Mesodermal cell (in vitro differentiated cells): Measurements from ENCODE around the gene SCYGR6. TPM values are rescaled to one million over a fixed set of nuclear protein-coding genes. Genes with fewer than 3 reads are reported as not detected.
A peak's percentile ranks its signal among the peaks of the same experiment; 100 is the strongest.
"Not testable (repeated sequence)": the region's sequence is repeated elsewhere in the genome, so short reads cannot be mapped to it uniquely, and the experiment has no call there.

ENCODE experiments used
- H3K27ac ChIP-seq: 2 replicates; pipeline ENCODE4 v1.7.0; 2013; ENCODE audit warnings: mild to moderate bottlenecking, low read depth, low read length, moderate library complexity; ENCODE audit not compliant: severe bottlenecking
- H3K36me3 ChIP-seq: 2 replicates; pipeline ENCODE4 v1.7.1; 2013; ENCODE audit warnings: mild to moderate bottlenecking, low read length, moderate library complexity; ENCODE audit not compliant: control insufficient read depth, insufficient read depth
- H3K4me1 ChIP-seq: one replicate; pipeline ENCODE4 v1.7.1; 2013; ENCODE audit warnings: mild to moderate bottlenecking, low read length; ENCODE audit not compliant: insufficient read depth, control insufficient read depth, poor library complexity, severe bottlenecking
- H3K4me3 ChIP-seq: 2 replicates; pipeline ENCODE4 v1.7.0; 2013; ENCODE audit warnings: low read length, control low read depth, mild to moderate bottlenecking; ENCODE audit not compliant: insufficient read depth, poor library complexity, severe bottlenecking; ENCODE audit errors: extremely low read depth
- H3K9me3 ChIP-seq: 2 replicates; pipeline ENCODE4 v1.7.1; 2013; ENCODE audit warnings: mild to moderate bottlenecking, low read length, moderate library complexity; ENCODE audit not compliant: control insufficient read depth
- WGBS, 2 experiments: methylation state at CpG; one replicate each; pipeline ENCODE4 v1.1.5; 2013; ENCODE audit warnings: missing lambda C conversion rate in 2 of 2; ENCODE audit not compliant: insufficient coverage in 2 of 2; 5-methylcytosine and 5-hydroxymethylcytosine counted together
- polyA plus RNA-seq, 2 experiments: library from polyadenylated mRNA; stranded (reverse); fragments of 50-300 nt; gene quantifications; one replicate each; pipeline ENCODE4 v1.2.3, GENCODE V29; 2013

SCYGR6 gene, protein sequence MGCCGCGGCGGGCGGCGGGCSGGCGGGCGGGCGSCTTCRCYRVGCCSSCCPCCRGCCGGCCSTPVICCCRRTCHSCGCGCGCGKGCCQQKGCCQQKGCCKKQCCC
- polyA plus RNA-seq (2013, experiment 1 of 2) = not detected
- not detected for polyA plus RNA-seq (2013, experiment 2 of 2)

- Histone ChIP-seq H3K36me3 (no peaks in the 10 kb centered on the region), H3K4me3 (no peak within 1 kb of the TSS), H3K27ac (no peak within 1 kb of the TSS), H3K4me1 (no peaks in the 10 kb centered on the region), H3K9me3 (no peaks in the 10 kb centered on the region)
- 84 to 94% methylated on average over 3 to 6 of the region's 15 CpGs for WGBS, 2 experiments
Measured at GRCh38 chr2:227724394-227725039, at the start of gene SCYGR6. TSS of gene SCYGR6 (minus strand) at chr2:227724757. CDS start at chr2:227724757, 0 bp downstream.

GRCh38 chr2:227774011-227774624, 49.6 kb upstream of the SCYGR6 start:
- Histone ChIP-seq H3K4me3 (no peak overlapping the region), H3K27ac (no peak overlapping the region), H3K9me3 (no peaks in the 10 kb centered on the region), H3K4me1 (no peaks in the 10 kb centered on the region), H3K36me3 (no peaks in the 10 kb centered on the region)
- 97 to 98% methylated on average over 6 of the region's 15 CpGs for WGBS, 2 experiments

GRCh38 chr2:227772932-227773331, 48.4 kb upstream of the SCYGR6 start:
- Histone ChIP-seq H3K4me1 (no peaks in the 10 kb centered on the region), H3K9me3 (no peaks in the 10 kb centered on the region), H3K27ac (no peak overlapping the region), H3K4me3 (no peak overlapping the region), H3K36me3 (no peaks in the 10 kb centered on the region)
- no CpG with 5 or more reads among the region's 2 CpGs for WGBS, 2 experiments

GRCh38 chr2:227772197-227772661, 47.7 kb upstream of the SCYGR6 start:
- Histone ChIP-seq H3K27ac (no peak overlapping the region), H3K9me3 (no peaks in the 10 kb centered on the region), H3K4me1 (no peaks in the 10 kb centered on the region), H3K36me3 (no peaks in the 10 kb centered on the region), H3K4me3 (no peak overlapping the region)
- WGBS, 2 experiments = 70 to 77% methylated on average over 2 to 3 of the region's 5 CpGs

DNA sequence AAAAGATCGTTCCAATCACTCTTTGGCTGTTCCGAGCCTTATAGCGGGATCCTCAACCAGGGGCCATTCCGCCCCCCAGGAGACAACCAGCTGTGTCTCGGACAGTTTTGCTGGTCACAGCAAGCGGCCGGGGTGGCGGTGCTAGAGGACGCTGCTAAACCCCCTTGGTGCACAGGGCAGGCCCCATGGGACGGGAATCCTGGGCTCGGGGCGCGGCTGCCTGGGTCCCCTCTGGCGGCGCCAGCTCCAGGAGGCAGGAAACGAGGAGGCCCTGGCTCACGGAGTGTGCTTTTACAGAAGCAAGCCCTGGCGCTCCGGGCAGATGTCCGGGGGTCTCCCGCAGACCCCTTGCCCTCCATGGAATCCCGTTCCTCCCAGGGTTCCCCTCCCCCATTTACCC, 43.3 kb upstream of the SCYGR6 start:
- Histone ChIP-seq H3K36me3 (no peaks in the 10 kb centered on the region), H3K4me3 (no peak overlapping the region), H3K9me3 (no peaks in the 10 kb centered on the region), H3K4me1 (peaks cover 5% of the 10 kb centered on the region), H3K27ac (no peak overlapping the region)
- 90 to 94% methylated on average over 17 to 18 of the region's 22 CpGs for WGBS, 2 experiments

DNA sequence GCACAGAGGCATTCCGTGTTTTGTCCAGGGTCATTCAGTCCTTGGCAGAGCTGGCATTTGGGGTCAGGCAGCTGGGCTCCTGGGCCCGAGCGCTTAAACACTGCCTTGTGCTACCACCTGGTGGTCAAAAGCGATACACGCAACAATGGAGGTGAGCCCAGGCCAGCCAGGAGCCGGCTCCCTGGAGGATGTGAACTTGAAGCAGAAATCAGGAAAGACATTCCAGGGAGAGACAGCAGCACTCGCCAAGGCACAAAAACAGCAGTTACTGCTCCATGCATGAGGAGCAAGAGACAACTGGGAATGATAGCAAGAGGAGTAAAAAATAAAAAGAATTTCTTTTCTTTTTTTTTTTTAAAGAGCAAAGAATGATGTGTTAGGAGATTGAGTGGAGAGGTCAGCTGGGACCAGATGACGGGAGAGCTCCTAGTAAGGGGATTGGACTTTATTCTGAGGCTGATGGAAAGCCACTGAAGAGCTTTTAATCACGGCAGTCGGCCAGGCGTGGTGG, 41.9 kb upstream of the SCYGR6 start:
- Histone ChIP-seq H3K4me1 (peaks cover 5% of the 10 kb centered on the region), H3K36me3 (no peaks in the 10 kb centered on the region), H3K9me3 (no peaks in the 10 kb centered on the region), H3K27ac (no peak overlapping the region), H3K4me3 (no peak overlapping the region)
- WGBS, 2 experiments = 27 to 42% methylated on average over 10 of the region's 11 CpGs

- H3K4me1 ChIP-seq = peaks cover 5% of the 10 kb centered on the region
- WGBS, 2 experiments = 31 to 42% methylated on average over 3 of the region's 4 CpGs
Measured at GRCh38 chr2:227765788-227766372, 41.3 kb upstream of the SCYGR6 start.

GRCh38 chr2:227761740-227762476, 37.4 kb upstream of the SCYGR6 start:
- Histone ChIP-seq H3K4me1 (peaks cover 10% of the 10 kb centered on the region), H3K36me3 (no peaks in the 10 kb centered on the region), H3K4me3 (no peak overlapping the region), H3K27ac (no peak overlapping the region), H3K9me3 (no peaks in the 10 kb centered on the region)
- 100% methylated on average over 1 of the region's 6 CpGs for WGBS, 2 experiments

More at GRCh38 chr2:227765788-227766372, 41.3 kb upstream of the SCYGR6 start:
- Histone ChIP-seq H3K27ac (no peak overlapping the region), H3K36me3 (no peaks in the 10 kb centered on the region), H3K4me3 (no peak overlapping the region), H3K9me3 (no peaks in the 10 kb centered on the region)

DNA sequence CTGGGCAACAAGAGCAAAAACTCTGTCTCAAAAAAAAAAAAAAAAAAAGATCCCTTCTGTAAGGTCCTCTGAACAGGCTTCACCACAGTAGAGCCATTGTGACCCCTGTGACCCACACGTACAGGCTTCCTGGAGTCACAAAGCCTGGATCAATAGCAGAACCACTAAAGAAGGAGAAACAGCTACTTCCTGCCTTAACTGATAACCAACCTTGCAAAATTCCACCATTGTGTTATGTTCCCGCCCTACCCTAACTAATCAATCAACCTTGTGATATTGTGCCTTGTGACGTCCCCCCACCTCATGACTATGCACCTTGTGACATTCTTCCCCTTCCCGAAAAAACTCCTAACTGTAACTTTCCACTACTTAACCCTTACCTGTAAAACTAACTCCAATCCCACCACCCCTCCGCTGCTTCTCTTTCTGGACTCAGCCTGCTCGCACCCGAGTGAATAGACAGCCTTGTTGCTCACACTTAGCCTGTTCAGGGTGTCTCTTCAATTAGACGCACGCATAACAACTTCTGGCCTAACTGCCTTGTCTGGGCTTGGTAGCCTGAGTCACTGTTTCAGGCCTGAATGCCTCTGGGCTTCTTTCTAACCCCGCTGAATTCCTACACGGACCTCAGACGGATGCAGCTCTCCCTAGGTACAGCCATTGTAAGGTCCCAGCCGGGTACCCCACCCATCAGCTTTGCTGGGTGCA, 35.0 kb upstream of the SCYGR6 start:
- peak overlapping the region; percentile 86 for H3K27ac ChIP-seq
- no peaks in the 10 kb centered on the region for H3K36me3 ChIP-seq
- 57 to 66% methylated on average over 8 to 13 of the region's 13 CpGs for WGBS, 2 experiments
- no peak overlapping the region for H3K4me3 ChIP-seq
- peaks cover 4% of the 10 kb centered on the region for H3K4me1 ChIP-seq
- H3K9me3 ChIP-seq = no peaks in the 10 kb centered on the region

- H3K9me3 ChIP-seq, H3K4me1 ChIP-seq: not testable (repeated sequence)
- WGBS, 2 experiments = 100% methylated on average over 2 of the region's 4 CpGs; no CpG with 5 or more reads in 1 of the 2 experiments
Measured at GRCh38 chr2:227756261-227756660, 31.7 kb upstream of the SCYGR6 start.

More at GRCh38 chr2:227756261-227756660, 31.7 kb upstream of the SCYGR6 start:
- H3K36me3 ChIP-seq, H3K4me3 ChIP-seq, H3K27ac ChIP-seq: not testable (repeated sequence)
